SK-N-MC (cell line): ENCODE results near the gene REXO5.

Experiments used
- EZH2 ChIP-seq: fragments of 200-600 bp; sonication (generic); IDR thresholded peaks from one replicate; pipeline ENCODE4 v1.6.1; 2017; ENCODE audit warnings: antibody characterized with exemption
- FOXP2 ChIP-seq: optimal IDR thresholded peaks from 2 replicates; pipeline ENCODE3; 2011; ENCODE audit warnings: mild to moderate bottlenecking, moderate library complexity; ENCODE audit not compliant: insufficient read depth; ENCODE audit errors: extremely low read length, control extremely low read depth

GRCh38 chr16:20761175-20761574, 45.2 kb upstream of the REXO5 start:
- TF ChIP-seq FOXP2 (no peak), EZH2 (no peak)
